ENCODE measurements around the gene APP. TPM values are rescaled to one million over a fixed set of nuclear protein-coding genes. Genes with fewer than 3 reads are reported as not detected.
A peak's percentile ranks its signal among the peaks of the same experiment; 100 is the strongest.

The APP gene
- total and polyA plus RNA-seq, 2 of the 13 experiments (the other 11 are each of a cell fraction or from before 2014, with no cell fraction given), result 70.6 to 262 TPM

GRCh38 chr21:26170471-26171257 lies at the start of gene APP (continued):
- TF ChIP-seq CAMTA2 (CRISPR knock-in tag; IDR thresholded peaks at IDR 0.05; ENCODE audit: borderline replicate concordance) (0 out of 2 replicates have a peak, but pooled peaks have one; percentile 44), ZNF546 (CRISPR knock-in tag; conservative IDR thresholded peaks at IDR 0.05) (no peak), DNMT1 (CRISPR knock-in tag; IDR thresholded peaks at IDR 0.05) (peak; percentile 65; the same call in 1 of the 2 replicates), RBFOX2 (IDR thresholded peaks at IDR 0.05; ENCODE audit: low read depth, low read length) (peak; percentile 89), ARNTL (CRISPR knock-in tag; IDR thresholded peaks at IDR 0.05) (no peak), MYPOP (CRISPR knock-in tag; IDR thresholded peaks at IDR 0.05) (peak; percentile 73), STAT5B (CRISPR knock-in tag; IDR thresholded peaks at IDR 0.05) (no peak), MAX (IDR thresholded peaks at IDR 0.05) (peak; percentile 84), ZNF234 (CRISPR knock-in tag; conservative IDR thresholded peaks at IDR 0.05) (no peak), ATF5 (CRISPR knock-in tag; IDR thresholded peaks at IDR 0.05; ENCODE audit: low read depth) (no peak), IRX3 (CRISPR knock-in tag; IDR thresholded peaks at IDR 0.05; ENCODE audit: borderline replicate concordance, low read depth) (no peak), SMAD1 (CRISPR knock-in tag; IDR thresholded peaks at IDR 0.05; ENCODE audit: borderline replicate concordance, low read depth) (no peak; the same call in 1 of the 2 replicates), ZNF432 (CRISPR knock-in tag; IDR thresholded peaks at IDR 0.05; ENCODE audit: borderline replicate concordance) (no peak), RAD21 (CRISPR knock-in tag; IDR thresholded peaks at IDR 0.05) (peak; percentile 69), PAWR (CRISPR knock-in tag; IDR thresholded peaks at IDR 0.05; ENCODE audit: borderline replicate concordance) (no peak), FOXK1 (CRISPR knock-in tag; IDR thresholded peaks at IDR 0.05; ENCODE audit: borderline replicate concordance, low read depth) (peak; percentile 53; the same call in 1 of the 2 replicates), ZNF761 (CRISPR knock-in tag; conservative IDR thresholded peaks at IDR 0.05) (0 out of 2 replicates have a peak, but pooled peaks have one; percentile 30), PRMT3 (CRISPR knock-in tag; IDR thresholded peaks at IDR 0.05; ENCODE audit: borderline replicate concordance, low read depth) (no peak), PHF5A (CRISPR knock-in tag; IDR thresholded peaks at IDR 0.05; ENCODE audit: low read depth, unreplicated experiment) (no peak), POGZ (CRISPR knock-in tag; IDR thresholded peaks at IDR 0.05) (peak; percentile 54; the same call in 1 of the 2 replicates), CTCF (CRISPR knock-in tag; IDR thresholded peaks at IDR 0.05) (peak; percentile 78), EP300 (IDR thresholded peaks at IDR 0.05; ENCODE audit: low read depth in 2 of 2, low read length in 2 of 2) (no peak), EP300 (CRISPR knock-in tag; IDR thresholded peaks at IDR 0.05; ENCODE audit: borderline replicate concordance) (no peak), SAFB2 (CRISPR knock-in tag; IDR thresholded peaks at IDR 0.05; ENCODE audit: borderline replicate concordance, low read depth) (peak; percentile 55; the same call in 1 of the 2 replicates)
- TF ChIP-seq, protein P1, sequence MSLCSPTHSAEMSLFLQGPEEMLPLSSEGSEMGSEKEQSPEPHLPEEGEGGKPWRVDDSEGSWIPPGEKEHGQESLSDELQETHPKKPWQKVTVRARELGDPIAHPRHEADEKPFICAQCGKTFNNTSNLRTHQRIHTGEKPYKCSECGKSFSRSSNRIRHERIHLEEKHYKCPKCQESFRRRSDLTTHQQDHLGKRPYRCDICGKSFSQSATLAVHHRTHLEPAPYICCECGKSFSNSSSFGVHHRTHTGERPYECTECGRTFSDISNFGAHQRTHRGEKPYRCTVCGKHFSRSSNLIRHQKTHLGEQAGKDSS (CRISPR knock-in tag; IDR thresholded peaks at IDR 0.05; ENCODE audit: borderline replicate concordance, low read depth), result peak; percentile 85; the same call in 1 of the 2 replicates

Data from HepG2 (cell line).